Caco-2 (cell line): Measurements from ENCODE around the gene LIPC. TPM values are rescaled to one million over a fixed set of nuclear protein-coding genes. Genes with fewer than 3 reads are reported as not detected.

ENCODE experiments used
- BruUV-seq: library from RNA; stranded (reverse); fragments of 400-500 nt; replicated peaks from 2 replicates; lab custom pipeline; 2021; lab: Mats Ljungman, UMichigan
- CTCF ChIA-PET: fragments of 300-600 bp; sonication (Branson Sonifier 250); formaldehyde crosslinking; loops from one replicate; lab custom pipeline; 2022; ENCODE audit warnings: antibody characterized with exemption; lab: Charles Lee
- POLR2A ChIA-PET: fragments of 300-600 bp; sonication (Branson Sonifier 250); formaldehyde crosslinking; loops from one replicate; lab custom pipeline; 2022; ENCODE audit warnings: antibody characterized with exemption; lab: Charles Lee
- DNase-seq, 2 experiments: peaks; one replicate each; pipeline versions ENCODE4 v3.0.0 to v3.0.0-alpha.2; 2020 to 2022
- H3K27me3 ChIP-seq: replicated peaks from 2 replicates; pipeline ENCODE4 v1.6.0; 2011; ENCODE audit warnings: low read length; ENCODE audit not compliant: control insufficient read depth, insufficient read depth
- H3K36me3 ChIP-seq: 2 replicates; pipeline ENCODE4 v1.5.1; 2011; ENCODE audit warnings: low read length; ENCODE audit not compliant: control insufficient read depth, insufficient read depth
- H3K4me1 ChIP-seq: fragments of 250-450 bp; sonication (Bioruptor Pico); 2 replicates; pipeline ENCODE4 v1.5.1; 2020; ENCODE audit warnings: mild to moderate bottlenecking
- H3K4me3 ChIP-seq: 2 replicates; pipeline ENCODE4 v1.5.1; 2011; ENCODE audit warnings: low read depth, mild to moderate bottlenecking, control low read depth, low read length
- H3K9me3 ChIP-seq: fragments of 250-450 bp; sonication (Bioruptor Pico); 2 replicates; pipeline ENCODE4 v1.5.1; 2020; ENCODE audit warnings: mild to moderate bottlenecking, moderate library complexity
- H3K27ac Mint-ChIP-seq: one replicate; pipeline ENCODE4 v1.8.0; 2022; ENCODE audit warnings: mixed read lengths; ENCODE audit not compliant: unreplicated experiment
- H3K27me3 Mint-ChIP-seq: one replicate; pipeline ENCODE4 v1.8.0; 2022; ENCODE audit warnings: mixed read lengths; ENCODE audit not compliant: insufficient read depth, unreplicated experiment
- H3K36me3 Mint-ChIP-seq: one replicate; pipeline ENCODE4 v1.8.0; 2022; ENCODE audit warnings: mild to moderate bottlenecking, mixed read lengths; ENCODE audit not compliant: insufficient read depth, unreplicated experiment
- H3K4me1 Mint-ChIP-seq: one replicate; pipeline ENCODE4 v1.8.0; 2022; ENCODE audit warnings: low read depth, mixed read lengths; ENCODE audit not compliant: unreplicated experiment
- H3K4me3 Mint-ChIP-seq: one replicate; pipeline ENCODE4 v1.8.0; 2022; ENCODE audit warnings: mild to moderate bottlenecking, moderate library complexity, mixed read lengths; ENCODE audit not compliant: unreplicated experiment
- H3K9me3 Mint-ChIP-seq: one replicate; pipeline ENCODE4 v1.8.0; 2022; ENCODE audit warnings: mixed read lengths; ENCODE audit not compliant: unreplicated experiment
- CTCF ChIP-seq, 2 experiments: fragments of 200-600 bp in 1 of 2; IDR thresholded peaks; 1 replicate in 1 of 2; 2 replicates in 1 of 2; pipeline versions ENCODE4 v1.5.1 to v1.8.0; 2011 to 2022; ENCODE audit warnings: antibody characterized with exemption in 1 of 2, control low read depth in 1 of 2, inconsistent platforms in 1 of 2, low read depth in 1 of 2, low read length in 1 of 2, mild to moderate bottlenecking in 1 of 2, moderate library complexity in 1 of 2; ENCODE audit not compliant: insufficient read depth in 1 of 2, severe bottlenecking in 1 of 2, unreplicated experiment in 1 of 2
- intact Hi-C: fragments of 100-400 bp; cut with micrococcal nuclease; formaldehyde crosslinking; loops from one replicate; pipeline ENCODE4 v1.10.0; 2022; ENCODE audit not compliant: unreplicated experiment
- total RNA-seq: library from RNA; stranded (reverse); gene quantifications from 2 replicates; pipeline ENCODE4 v1.2.3, GENCODE V29; 2022

LIPC gene
- total RNA-seq, 1 experiment from 2014 or later = 17.6 TPM

DNA sequence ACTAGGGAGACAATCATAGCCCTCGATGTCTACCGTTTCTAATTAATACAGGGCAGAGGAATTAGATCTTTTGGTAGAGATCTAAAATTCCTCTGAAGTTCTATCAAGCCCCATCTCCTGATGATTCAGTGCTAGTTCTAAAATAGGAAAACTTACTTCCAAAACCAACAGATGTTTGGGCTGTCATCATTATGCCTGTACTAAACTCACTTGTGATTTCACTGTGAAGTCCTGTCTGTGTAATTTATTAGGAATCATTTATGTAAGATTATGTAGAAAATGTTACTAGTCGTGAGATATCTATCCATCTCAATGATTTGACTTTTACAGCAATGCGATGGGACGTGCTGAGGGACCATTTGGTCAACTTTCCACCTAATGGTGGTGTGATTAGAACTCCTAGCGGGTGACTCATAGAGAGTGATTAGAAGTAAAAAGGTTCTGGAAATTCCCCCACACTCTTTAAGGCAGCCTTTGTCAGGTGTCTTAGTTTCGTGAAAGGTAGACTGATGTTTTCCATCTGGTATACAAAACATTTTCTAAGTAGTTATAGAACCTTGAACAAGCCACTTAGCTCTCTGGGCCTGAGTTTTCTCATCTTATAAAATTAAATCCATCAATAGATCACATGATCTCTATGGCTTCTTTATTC lies 34.2 kb downstream of the LIPC start:
- Mint-ChIP-seq H3K27ac (peak overlapping the region; percentile 87), H3K36me3 (peaks cover 35% of the 10 kb centered on the region), H3K9me3 (no peaks in the 10 kb centered on the region), H3K4me3 (no peak overlapping the region), H3K27me3 (no peaks in the 10 kb centered on the region), H3K4me1 (peaks cover 66% of the 10 kb centered on the region)
- Histone ChIP-seq H3K9me3 (no peaks in the 10 kb centered on the region), H3K36me3 (no peaks in the 10 kb centered on the region), H3K4me3 (no peak overlapping the region), H3K27me3 (no peaks in the 10 kb centered on the region), H3K4me1 (peaks cover 88% of the 10 kb centered on the region)
- BruUV-seq = no TSS peak
- POLR2A ChIA-PET = interaction anchor here (1.4 kb wide), 1 partner anchor 305 kb away, joined by 3 read pairs; the partner anchor contains the start of gene MINDY2
- intact Hi-C loops = loop anchor here (2.0 to 10.0 kb wide), 5 partner anchors 73 to 309 kb away; partner anchors contain the start of gene MINDY2
- CTCF ChIA-PET = no interaction called here
- TF ChIP-seq CTCF (IDR thresholded peaks at IDR 0.05; ENCODE audit: insufficient read depth in 1 of 2, low read depth in 1 of 2, low read length in 1 of 2, severe bottlenecking in 1 of 2, unreplicated experiment in 1 of 2) = no peak
- no peak for DNase-seq

DNA sequence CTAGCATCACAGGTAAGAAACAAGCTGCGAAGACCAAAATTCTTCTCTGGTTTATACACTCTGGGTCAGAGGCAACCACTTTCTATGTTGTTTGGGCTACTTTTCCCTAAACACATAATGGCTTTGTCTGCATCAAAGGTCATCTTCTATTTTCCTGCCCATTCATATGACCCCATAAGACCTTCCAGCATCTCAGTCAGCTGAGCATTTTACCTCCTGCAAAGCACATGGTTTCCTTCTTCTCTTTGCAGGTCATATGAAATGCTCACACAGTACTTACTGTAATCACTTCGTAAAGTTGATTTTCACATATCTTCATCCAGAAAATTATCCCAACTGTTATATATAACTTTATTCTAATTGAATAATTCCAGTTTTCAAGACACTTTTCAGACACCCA lies 34.8 kb downstream of the LIPC start:
- peak overlapping the region; percentile 56 for H3K4me3 Mint-ChIP-seq
- H3K36me3 ChIP-seq = no peaks in the 10 kb centered on the region
- no peaks in the 10 kb centered on the region for H3K27me3 ChIP-seq
- intact Hi-C loops = loop anchor here (2.0 to 10.0 kb wide), 5 partner anchors 74 to 308 kb away; partner anchors contain the start of gene MINDY2
- peaks cover 34% of the 10 kb centered on the region for H3K36me3 Mint-ChIP-seq
- no peaks in the 10 kb centered on the region for H3K9me3 ChIP-seq
- H3K4me3 ChIP-seq = no peak overlapping the region
- H3K9me3 Mint-ChIP-seq = no peaks in the 10 kb centered on the region
- peak overlapping the region; percentile 86 for H3K27ac Mint-ChIP-seq
- ChIA-PET POLR2A (interaction anchor here (1.4 kb wide), 1 partner anchor 305 kb away, joined by 3 read pairs; the partner anchor contains the start of gene MINDY2), CTCF (no interaction called here)
- no peak for TF ChIP-seq CTCF (IDR thresholded peaks at IDR 0.05; ENCODE audit: insufficient read depth in 1 of 2, low read depth in 1 of 2, low read length in 1 of 2, severe bottlenecking in 1 of 2, unreplicated experiment in 1 of 2)
- peaks cover 65% of the 10 kb centered on the region for H3K4me1 Mint-ChIP-seq
- DNase-seq = no peak
- H3K4me1 ChIP-seq = peaks cover 89% of the 10 kb centered on the region
- no peaks in the 10 kb centered on the region for H3K27me3 Mint-ChIP-seq
- no TSS peak for BruUV-seq

DNA sequence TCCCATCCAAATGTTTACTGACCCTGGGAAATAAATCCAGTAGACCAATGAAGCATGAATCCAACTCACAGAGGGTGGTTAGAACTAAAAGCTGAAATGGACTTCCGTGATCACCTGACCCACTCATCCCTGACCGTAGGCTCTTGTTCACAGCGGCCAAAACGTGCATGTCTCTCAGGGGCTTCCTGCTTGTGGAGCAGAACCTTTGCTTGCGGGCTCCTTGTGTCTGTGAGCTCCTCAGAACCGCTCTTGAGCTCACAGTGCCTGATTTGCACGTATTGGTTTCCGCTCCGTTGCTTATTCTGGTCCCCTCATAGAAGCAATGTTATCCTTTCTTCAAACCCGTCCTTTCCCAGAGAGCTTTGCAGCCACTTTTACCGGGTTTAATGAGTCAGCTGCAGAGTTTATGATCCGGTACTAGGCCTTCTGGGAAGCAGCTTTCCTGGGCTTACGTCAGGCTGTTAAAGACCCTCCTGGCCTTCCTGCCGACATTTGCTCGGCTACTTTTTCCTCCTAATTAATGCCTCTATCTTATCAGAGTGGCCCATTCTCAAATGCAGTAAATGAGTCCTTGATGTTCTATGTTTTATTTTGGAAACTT lies 35.4 kb downstream of the LIPC start:
- CTCF ChIA-PET = no interaction called here
- H3K27ac Mint-ChIP-seq = peak overlapping the region; percentile 86
- BruUV-seq = no TSS peak
- no peak for TF ChIP-seq CTCF (IDR thresholded peaks at IDR 0.05; ENCODE audit: insufficient read depth in 1 of 2, low read depth in 1 of 2, low read length in 1 of 2, severe bottlenecking in 1 of 2, unreplicated experiment in 1 of 2)
- Histone ChIP-seq H3K4me3 (no peak overlapping the region), H3K9me3 (no peaks in the 10 kb centered on the region), H3K4me1 (peaks cover 82% of the 10 kb centered on the region), H3K27me3 (no peaks in the 10 kb centered on the region), H3K36me3 (no peaks in the 10 kb centered on the region)
- H3K9me3 Mint-ChIP-seq = no peaks in the 10 kb centered on the region
- peak overlapping the region; percentile 56 for H3K4me3 Mint-ChIP-seq
- peaks cover 28% of the 10 kb centered on the region for H3K36me3 Mint-ChIP-seq
- intact Hi-C loops = loop anchor here (1.0 to 10.0 kb wide), 6 partner anchors 74 to 308 kb away; partner anchors contain the start of gene MINDY2
- H3K4me1 Mint-ChIP-seq = peaks cover 59% of the 10 kb centered on the region
- H3K27me3 Mint-ChIP-seq = no peaks in the 10 kb centered on the region
- POLR2A ChIA-PET = interaction anchor here (1.4 kb wide), 1 partner anchor 304 kb away, joined by 3 read pairs; the partner anchor contains the start of gene MINDY2
- peak; percentile 56 to 61 for DNase-seq
